COLO668 (cell line): Measurements from ENCODE around the gene TRUB1.

ENCODE experiments used
- DNase-seq: peaks from one replicate; lab custom pipeline; 2025; ENCODE audit not compliant: unreplicated experiment; lab: John Stamatoyannopoulos, UW

Gene TRUB1

DNA sequence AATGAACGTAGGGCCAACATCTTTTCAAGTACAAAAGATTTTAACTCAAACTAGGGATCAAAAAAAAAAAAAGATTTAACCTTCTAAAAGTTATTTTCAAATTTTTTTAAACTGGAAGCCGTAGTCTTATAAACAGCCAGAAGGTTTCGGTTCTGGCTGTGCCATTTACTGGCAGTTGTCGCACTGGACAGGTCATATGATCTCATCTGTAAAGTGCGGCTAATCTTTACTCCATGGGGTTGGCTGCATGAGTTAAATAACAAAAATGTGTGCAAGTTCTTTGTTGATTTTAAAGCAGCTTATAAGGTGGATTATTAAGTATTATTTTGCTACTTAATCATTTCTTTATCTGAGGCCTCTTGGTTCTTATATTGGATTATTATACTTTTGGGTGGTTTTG, 36.6 kb downstream of the TRUB1 start:
- no peak for DNase-seq

DNA sequence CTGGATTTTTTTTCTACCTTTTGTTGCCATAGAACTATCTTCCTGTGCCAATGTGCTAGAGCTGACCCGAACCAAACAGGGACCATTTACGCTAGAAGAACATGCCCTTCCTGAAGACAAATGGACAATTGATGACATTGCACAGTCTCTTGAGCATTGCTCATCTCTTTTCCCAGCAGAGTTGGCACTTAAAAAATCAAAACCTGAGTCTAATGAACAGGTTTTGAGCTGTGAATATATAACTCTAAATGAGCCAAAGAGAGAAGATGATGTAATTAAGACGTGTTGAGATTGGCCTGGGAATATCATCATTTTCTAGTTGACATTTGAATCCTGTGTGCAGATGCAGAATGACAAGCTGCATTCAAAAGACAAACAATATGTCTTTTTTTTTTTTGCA, 37.1 kb downstream of the TRUB1 start:
- no peak for DNase-seq

DNA sequence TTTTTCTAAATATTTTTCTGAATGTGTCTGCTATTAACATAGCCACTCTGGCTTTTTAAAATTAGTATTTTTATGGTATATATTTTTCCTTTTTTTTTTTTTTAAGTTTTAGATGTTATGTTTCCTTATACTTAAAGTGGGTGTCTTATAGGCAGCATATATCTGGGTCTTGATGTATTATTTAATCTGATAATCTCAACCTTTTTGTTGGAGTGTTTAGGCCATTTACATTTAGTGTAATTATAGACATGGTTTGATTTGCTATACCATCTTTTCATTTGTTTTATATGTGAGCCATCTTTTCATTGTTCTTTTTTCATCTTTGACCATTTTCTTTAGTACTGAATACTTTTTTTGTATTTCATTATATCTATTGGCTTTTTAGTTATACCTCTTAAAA, 45.0 kb downstream of the TRUB1 start:
- no peak for DNase-seq

DNA sequence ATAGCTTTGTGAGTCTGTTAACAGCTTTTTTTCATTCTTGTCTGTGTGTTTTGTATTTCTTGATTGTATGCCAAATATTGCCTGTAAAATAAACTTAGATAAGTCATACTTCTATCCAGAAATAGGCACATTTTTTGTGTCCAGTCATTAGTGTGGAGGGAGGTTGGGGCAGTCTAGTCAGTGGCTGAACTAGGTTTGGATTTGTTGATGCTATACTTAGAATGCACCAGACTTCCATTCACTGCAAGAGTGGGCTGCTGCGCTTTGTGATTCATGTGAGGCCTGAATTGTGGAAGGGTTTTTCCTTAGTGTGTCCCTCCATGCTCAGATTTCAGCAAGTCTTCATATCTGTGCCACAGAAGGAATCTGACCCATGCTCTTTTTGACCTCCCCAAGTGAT, 50.0 kb downstream of the TRUB1 start:
- no peak for DNase-seq

DNA sequence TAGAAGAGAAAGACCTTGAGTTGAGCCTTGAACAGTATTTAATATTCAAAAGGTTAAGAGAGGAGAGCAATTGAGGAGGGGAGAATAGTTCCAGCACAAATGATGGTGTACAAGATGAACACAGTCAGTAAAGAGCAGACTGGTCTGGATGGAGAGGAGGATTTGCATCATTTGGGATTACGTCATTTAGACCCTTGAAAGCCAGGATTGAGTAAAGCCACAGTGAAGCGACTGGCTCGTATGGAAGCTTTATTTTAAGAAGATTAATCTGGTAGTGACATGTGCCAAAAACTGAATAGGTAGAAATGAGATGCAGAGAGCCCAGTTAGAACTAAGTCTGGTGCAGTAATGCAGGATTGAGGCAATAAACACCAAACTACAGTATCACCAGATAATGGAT, 52.6 kb downstream of the TRUB1 start:
- no peak for DNase-seq

DNA sequence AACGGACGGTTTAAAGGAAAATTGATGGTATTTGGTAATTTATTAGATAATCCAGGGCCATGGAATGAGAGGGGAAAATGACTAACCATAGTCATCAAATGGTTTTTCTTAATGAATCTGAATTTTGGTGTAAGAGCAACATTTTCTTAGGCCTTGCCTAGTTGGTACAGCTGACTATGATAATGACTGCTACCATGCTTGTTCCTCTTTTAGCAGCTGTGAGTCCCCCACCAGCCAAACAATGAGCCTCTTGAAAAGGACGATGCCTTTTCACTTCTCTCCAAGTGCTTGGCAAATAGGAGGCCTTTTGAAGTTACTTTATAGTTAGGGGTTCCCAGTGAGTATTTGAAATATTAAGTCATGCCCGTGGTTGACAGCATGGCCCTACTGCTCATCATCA, 53.0 kb downstream of the TRUB1 start:
- DNase-seq = no peak

DNA sequence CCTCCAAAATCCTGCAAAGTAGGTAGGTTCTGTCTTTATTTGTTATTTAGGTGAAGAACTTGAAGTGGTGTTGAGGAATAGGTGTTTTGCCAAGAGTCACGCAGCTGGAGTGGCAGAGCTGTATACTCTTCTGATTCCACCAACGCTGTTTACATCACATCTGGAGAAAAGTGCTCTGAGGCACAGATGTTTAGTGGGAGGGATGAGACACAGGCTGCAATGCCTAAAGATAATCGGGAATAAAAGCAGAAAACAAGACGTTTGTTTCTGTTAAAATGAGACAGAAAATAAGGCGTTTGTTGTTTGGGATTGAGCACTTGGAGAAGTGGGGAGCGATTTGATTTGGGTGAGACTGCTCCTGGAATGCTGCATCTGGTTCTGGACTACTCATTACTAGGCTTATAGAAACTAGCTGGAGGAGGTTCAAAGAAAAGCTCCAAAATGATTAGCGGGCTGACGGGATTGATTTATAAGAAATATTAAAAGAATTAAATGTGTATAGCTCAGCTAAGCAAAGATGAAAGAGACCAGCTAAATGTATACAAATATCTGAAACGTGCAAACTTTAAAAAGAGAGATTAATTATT, 54.3 kb downstream of the TRUB1 start:
- DNase-seq = no peak

DNA sequence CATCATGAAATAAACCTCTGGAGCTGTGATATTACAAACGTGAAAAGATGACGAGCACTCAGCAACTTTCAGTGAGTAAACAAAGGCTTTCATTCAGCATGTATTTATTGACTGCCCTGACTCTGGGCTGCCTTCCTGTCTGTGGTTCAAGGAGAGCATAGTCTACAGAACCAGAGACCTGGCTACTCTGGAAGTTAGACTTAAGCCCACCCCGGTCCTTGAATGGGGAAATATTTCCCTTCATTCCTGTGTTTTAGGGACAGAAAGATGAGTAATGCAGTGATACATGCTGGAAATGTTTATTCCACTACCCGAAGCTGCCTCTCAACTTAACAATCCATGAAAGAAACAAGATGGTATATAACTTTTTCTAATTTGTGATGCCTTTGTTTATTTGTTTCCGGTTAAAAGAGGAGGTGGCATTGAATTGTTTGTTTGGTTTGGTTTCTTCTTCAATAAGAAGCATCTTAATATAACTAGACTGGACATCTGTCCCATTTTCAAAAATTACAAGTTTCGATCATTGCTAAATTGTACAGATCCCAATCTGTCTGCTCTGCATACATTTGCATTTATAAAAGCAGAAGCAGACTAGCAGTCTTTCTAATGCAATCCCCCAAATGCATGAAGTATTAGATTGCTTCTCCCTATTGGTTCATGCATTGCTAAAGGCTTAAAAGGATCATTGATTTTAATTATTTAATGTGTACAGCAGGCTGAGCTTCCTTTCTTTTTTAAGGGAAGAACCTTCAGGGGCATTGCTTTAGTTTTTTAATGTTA, 57.7 kb downstream of the TRUB1 start:
- DNase-seq = no peak

DNA sequence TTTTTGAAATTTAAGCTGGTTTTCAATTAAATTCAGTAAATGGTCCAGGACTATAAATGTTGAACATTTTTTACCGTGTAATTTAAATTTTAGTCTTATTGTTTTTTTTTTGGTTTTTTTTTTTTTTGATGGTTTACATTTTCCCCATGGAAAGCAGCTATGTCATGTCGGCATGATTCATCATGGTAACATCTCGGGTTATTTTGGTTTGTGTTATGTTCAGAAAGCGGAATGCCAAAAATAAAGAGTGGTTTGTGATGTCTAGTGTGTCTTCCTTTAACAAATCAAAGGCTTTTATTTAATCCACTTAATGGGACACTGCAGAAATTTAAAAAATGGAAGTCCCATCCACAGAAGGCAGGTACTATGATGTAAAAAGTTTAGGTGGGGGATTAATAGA, 58.5 kb downstream of the TRUB1 start:
- DNase-seq = no peak

DNA sequence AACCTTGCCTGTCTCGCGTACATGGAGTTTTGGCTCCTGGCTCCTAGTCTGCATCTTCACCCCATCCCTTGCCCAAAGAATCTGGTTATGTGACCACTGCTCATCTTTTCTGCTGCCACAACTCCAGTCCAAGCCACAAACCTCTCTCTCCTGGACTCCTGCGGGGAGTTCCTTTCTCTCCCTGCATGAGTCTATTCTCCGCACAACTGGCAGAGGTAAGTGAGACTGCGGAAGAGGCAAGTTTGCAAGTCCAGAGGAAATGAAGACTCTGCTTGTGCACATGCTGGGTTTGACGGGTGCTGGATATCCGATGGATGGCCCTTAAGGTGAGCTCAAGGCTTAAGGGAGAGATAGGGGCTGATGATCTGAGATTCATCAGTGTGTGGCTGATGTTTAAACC, 61.0 kb downstream of the TRUB1 start:
- DNase-seq = no peak

DNA sequence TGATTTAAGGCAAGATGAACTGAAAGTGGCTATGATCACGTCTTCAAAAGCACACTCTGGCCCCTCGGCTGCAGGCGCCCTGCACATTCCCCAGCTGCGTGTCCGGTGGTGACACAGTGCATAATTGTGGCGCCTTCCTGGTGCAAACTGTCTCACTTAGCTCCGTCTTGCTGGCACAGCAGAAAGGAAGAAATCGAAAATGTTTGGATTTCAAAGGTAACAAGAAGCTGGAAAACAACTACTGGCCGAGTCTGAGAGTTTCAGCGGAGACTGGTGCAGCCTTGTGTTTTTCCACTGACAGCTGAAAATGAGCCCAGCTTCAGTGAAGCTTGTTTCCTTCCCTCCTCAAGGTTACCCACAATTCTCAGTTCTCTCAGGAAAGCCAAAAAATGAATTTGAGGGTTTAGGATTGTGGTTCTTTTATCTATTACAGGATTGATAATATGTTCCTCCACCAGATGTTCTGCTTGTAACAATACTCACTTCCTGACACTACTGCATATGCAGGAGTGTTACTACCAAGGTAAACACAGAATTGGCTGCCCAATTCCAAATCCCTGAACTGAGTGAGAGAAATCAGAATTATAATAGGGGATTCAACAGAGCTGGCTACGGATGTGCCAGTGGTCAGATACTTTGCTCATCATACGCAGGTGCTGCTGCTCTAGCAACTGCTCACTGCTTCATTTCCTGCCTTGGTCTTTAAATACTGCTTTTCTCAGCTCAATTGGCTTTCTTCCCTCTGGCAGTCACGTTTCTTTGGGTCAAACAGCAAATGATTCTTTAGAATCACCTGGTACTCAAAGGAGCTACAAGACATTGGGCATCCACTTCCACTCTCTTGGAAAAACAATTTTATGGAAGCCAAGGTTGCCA, 63.7 kb downstream of the TRUB1 start:
- no peak for DNase-seq

DNA sequence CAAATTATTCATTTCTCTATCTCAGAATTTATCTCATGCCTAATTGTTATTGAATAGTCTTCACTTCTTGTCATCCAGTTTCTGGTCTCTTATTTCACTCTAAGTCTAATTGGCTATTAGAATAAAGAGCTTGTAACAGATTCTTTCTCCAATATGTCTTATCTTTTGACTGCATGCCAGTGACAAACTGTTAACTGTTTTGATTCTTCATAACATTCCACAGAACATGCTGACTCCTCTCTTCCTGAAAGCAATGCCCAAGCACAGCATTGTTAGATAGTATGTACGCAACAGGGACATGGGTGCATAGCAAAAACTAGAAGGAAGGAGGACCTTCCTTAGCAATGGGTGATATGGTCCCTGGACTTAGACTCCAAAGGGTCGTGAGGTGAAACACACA, 65.4 kb downstream of the TRUB1 start:
- no peak for DNase-seq

DNA sequence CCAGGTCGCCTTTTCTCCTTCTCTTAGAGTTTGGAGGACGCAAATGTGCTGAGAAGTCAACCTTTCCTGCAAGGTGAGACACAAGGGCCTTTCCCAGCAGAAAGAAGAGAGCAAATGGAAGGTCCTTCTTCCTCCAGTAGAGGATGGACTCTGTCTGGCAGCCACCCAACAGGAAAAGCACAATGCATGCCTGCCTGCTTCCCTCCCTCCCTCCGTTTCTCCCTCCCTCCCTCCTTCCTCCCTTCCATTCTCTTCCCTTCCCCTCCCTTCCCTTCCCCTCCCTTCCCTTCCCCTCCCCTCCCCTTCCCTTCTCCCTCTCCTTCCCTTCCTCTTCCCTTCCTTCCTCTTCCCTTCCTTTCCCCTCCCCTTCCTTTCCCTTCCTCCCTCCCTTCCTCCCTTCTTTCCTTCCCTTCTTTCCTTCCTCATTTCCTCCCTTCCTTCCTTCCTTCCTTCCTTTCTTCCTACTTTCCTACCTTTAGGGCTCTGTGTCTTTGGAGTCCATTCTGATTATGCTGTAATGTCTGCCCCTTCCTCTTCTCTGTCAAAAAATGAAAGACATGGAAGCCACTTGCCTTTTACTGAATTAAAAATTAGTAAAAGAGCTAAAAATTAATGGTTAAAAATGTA, 66.4 kb downstream of the TRUB1 start:
- no peak for DNase-seq

DNA sequence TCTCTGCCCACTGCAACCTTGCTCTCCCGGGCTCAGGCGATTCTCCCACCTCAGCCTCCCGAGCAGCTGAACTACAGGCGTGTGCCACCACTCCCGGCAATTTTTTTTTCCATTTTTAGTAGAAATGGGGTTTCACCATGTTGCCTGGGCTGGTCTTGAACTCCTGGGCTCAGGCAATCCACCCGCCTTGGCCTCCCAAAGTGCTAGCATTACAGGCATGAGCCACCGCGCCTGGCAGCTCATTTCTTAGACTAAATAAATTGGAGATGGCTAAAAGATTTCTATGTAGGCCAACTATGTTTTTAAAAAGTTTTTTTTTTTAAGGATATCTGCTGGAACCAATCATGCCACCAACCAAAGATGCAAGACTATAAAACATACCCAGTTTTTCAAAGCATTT, 67.8 kb downstream of the TRUB1 start:
- no peak for DNase-seq

DNA sequence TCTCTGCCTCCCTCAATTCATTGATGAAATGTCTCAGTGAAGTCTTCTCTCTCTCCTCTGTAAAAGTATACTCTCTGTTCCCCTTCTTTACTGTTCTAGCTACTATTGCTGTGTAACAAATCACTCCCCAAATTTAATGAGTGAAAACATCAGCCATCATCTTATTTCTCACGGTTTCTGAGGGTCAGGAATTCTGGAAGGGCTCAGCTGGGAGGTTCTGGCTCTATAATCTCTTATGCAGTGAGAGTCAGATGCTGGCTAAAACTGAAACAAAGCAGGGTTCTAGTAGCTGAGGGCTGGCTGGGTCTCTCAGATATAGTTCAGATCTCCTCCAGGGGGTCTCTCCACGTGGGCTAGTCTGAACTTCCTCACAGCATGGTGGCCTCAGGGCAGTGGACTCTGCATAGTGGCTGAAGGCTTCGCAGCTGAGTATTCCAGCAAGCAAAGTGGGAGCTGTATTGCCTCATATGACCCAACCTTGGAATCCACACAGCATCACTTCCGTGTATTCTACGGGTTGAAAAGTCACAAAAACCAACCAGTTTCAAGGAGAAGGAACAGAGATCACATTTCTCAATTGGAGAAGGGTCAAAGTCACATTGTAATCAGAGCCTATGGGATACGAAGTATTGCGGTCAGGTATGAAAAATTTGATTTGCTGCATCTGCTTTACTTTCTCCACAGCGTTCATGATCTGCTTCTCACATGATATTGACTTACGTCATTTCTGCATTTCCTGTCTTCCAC, 80.4 kb downstream of the TRUB1 start:
- DNase-seq = no peak

DNA sequence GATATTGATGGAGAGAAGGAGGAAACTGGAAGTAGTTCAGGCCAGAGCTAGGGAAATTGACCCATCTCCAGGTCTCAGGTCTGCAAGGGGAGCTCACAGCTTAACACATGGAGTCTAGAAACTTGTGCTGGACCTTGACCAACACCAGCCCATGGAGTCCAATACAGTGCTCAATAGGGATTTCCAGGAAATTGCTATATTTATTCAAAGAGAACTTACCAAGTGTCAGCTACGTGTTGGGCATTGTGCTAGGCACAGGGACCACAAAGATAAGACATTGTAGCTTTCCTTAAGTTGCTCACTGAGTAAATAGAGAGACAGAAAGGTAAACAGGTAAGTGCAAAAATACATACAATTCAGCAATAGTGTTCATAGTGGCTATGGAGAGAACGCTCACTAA, 82.5 kb downstream of the TRUB1 start:
- no peak for DNase-seq

DNA sequence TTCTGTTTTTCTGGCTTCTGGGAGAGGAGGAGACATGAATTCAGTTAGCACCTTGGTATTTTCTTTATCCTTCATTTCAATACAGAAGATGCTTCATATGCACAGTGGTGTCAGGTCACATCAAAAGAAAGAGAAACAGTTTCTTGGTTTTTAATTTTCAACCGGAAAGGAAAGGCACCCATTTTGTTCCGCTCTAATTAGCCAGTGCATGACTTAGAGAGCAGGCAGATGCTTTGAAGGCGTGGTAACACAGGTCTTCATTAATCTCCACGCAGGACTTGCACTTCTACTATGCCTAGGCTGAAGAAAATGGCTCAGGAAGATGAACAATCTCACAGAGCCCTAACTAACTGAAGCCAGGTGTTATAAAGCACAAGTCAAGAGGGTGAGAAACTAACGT, 84.7 kb downstream of the TRUB1 start:
- no peak for DNase-seq

DNA sequence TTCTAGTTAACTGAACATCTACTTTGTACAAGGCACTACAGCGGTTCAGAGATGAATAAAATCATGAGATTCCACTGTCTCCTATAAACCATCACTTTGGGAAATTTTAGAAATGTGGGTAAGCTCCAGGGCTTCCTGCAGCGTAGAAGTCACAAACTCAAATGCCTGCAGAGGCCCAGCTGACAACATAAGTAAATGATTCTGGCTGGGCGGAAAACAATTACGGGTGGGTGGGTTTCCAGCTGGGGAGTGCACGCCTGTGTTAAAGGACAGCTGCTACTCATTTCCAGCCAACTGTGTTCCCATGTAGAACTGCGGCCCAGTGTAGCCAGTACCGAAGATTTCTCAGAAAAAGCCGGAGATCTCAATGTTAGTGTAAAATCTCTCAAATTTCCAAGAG, 85.7 kb downstream of the TRUB1 start:
- no peak for DNase-seq

DNA sequence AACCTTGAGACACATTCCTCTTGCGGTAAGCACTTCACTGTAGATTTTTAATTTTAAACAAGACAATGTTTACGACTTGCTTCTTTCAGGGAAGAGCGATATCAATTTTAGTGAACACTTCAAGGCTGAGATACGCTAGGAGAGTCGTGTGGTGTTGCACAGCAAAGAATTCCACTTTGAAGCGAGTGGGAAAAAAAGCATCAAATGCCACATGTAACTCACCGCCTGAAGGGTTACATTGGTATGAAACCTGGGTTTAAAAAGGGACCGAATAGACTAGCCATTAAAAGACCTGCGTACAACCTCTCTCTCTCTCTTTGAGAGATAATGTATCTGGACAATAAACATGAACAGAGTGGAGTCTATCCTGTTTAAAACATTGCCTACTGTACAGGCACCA, 86.4 kb downstream of the TRUB1 start:
- no peak for DNase-seq

DNA sequence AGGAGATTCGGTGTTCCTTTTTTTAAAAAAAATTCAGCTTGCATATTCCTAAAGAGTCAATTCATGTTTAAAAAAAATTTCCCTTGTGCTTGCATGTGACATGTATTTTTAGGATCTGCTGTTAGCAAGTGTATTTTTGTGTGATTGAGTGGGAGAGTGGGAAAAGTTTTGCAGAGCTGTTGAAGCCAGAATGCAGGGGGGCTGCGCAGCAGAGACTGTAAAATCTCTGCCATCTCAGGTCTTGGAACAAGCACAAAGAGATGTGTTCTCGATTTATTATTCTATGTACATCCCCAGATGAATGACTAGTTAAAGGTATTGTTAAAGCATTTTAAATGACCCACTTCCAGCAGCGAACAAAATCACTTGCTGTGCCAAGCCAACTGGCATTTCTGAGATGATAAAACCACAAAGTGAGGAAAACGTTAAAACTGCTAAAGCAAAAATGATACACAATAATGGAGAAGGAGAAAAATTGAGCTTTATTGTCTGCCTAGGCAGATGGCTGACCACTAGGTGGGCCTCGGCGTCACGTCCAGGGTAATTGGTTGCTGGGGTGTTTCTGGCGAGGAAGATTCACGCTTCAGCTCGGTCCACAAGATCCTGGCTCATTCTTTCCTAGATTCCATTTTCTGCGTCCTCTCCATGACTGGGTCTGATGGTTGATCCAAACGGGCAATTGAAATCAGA, 88.2 kb downstream of the TRUB1 start:
- no peak for DNase-seq
